Esophagus mucosa (tissue), 1 donor: ENCODE data around the gene TXNDC5. TPM values are rescaled to one million over a fixed set of nuclear protein-coding genes. Genes with fewer than 3 reads are reported as not detected.

Experiments
- ATAC-seq: fragments of 200-7000 bp; cut with Tn5 transposase; one replicate; pipeline ENCODE4 v1.9.1; 2020
- total RNA-seq: library from RNA; stranded (reverse); gene quantifications from one replicate; pipeline ENCODE4 v1.2.4, GENCODE V29; 2023
- donor health status: DM: yes; HTN: yes; CAD: no.

TXNDC5 gene
- 73.5 TPM for total RNA-seq

- peak; percentile 88 for ATAC-seq
Observed at GRCh38 chr6:7910654-7911344, at the start of gene TXNDC5. TXNDC5 (minus strand) TSS chr6:7910788; CDS start chr6:7910776, 12 bp downstream.

GRCh38 chr6:7960141-7960540 is 49.6 kb upstream of the TXNDC5 start:
- ATAC-seq: no peak

GRCh38 chr6:7959453-7959852 is 48.9 kb upstream of the TXNDC5 start:
- no peak for ATAC-seq

GRCh38 chr6:7958464-7958863 is 47.9 kb upstream of the TXNDC5 start:
- ATAC-seq: peak; percentile 52

- ATAC-seq: no peak
Observed at GRCh38 chr6:7956257-7956656, 45.7 kb upstream of the TXNDC5 start.

GRCh38 chr6:7954477-7955200 is 44.1 kb upstream of the TXNDC5 start:
- no peak for ATAC-seq

- ATAC-seq: no peak
Observed at GRCh38 chr6:7953753-7954152, 43.2 kb upstream of the TXNDC5 start.

GRCh38 chr6:7939864-7940228 is 29.3 kb upstream of the TXNDC5 start:
- ATAC-seq: no peak

- ATAC-seq: no peak
Observed at GRCh38 chr6:7939184-7939863, 28.7 kb upstream of the TXNDC5 start.

GRCh38 chr6:7938562-7939183 is 28.1 kb upstream of the TXNDC5 start:
- ATAC-seq: no peak

GRCh38 chr6:7933794-7934193 is 23.2 kb upstream of the TXNDC5 start:
- no peak for ATAC-seq

GRCh38 chr6:7932625-7933024 is 22.0 kb upstream of the TXNDC5 start:
- no peak for ATAC-seq

GRCh38 chr6:7924867-7925266 is 14.3 kb upstream of the TXNDC5 start:
- no peak for ATAC-seq

GRCh38 chr6:7922596-7922995 is 12.0 kb upstream of the TXNDC5 start:
- no peak for ATAC-seq

GRCh38 chr6:7921632-7922092 is 11.1 kb upstream of the TXNDC5 start:
- no peak for ATAC-seq

GRCh38 chr6:7921046-7921445 is 10.5 kb upstream of the TXNDC5 start:
- ATAC-seq: no peak

- ATAC-seq: peak; percentile 61
Observed at GRCh38 chr6:7920425-7920824, 9.8 kb upstream of the TXNDC5 start.

- peak; percentile 94 for ATAC-seq
Observed at GRCh38 chr6:7919871-7920270, 9.3 kb upstream of the TXNDC5 start.

- ATAC-seq: no peak
Observed at GRCh38 chr6:7918403-7918802, 7.8 kb upstream of the TXNDC5 start.

- ATAC-seq: no peak
Observed at GRCh38 chr6:7917729-7918128, 7.1 kb upstream of the TXNDC5 start.

- no peak for ATAC-seq
Observed at GRCh38 chr6:7916959-7917358, 6.4 kb upstream of the TXNDC5 start.

- no peak for ATAC-seq
Observed at GRCh38 chr6:7914991-7915789, 4.6 kb upstream of the TXNDC5 start.
